Vagina (tissue), 2 donors: ENCODE data around the gene TCOF1. TPM values are rescaled to one million over a fixed set of nuclear protein-coding genes. Genes with fewer than 3 reads are reported as not detected.

Experiments used
- DNase-seq, 2 donors: peaks; one replicate each; pipeline ENCODE4 v3.0.0-alpha.2; 2017; ENCODE audit errors: extremely low spot score in 2 of 2
- H3K27ac ChIP-seq: fragments of 200-600 bp; sonication (generic); one replicate; pipeline ENCODE4 v1.5.1; 2019
- H3K27me3 ChIP-seq: fragments of 200-600 bp; sonication (generic); one replicate; pipeline ENCODE4 v1.5.1; 2019
- H3K36me3 ChIP-seq, 2 donors: fragments of 200-600 bp; sonication (generic); one replicate each; pipeline ENCODE4 v1.5.1; 2017 to 2019
- H3K4me1 ChIP-seq: fragments of 200-600 bp; sonication (generic); one replicate; pipeline ENCODE4 v1.5.1; 2019
- H3K4me3 ChIP-seq, 2 donors: fragments of 200-600 bp; sonication (generic); 1 replicate in 1 of 2; 2 replicates in 1 of 2; pipeline ENCODE4 v1.5.1; 2016 to 2019
- H3K9me3 ChIP-seq: fragments of 200-600 bp; sonication (generic); one replicate; pipeline ENCODE4 v1.5.1; 2019
- POLR2A ChIP-seq, 2 donors: fragments of 450-650 bp; IDR thresholded peaks; one replicate each; pipeline ENCODE4 v1.6.1; 2017; ENCODE audit warnings: antibody characterized with exemption in 2 of 2, mild to moderate bottlenecking in 2 of 2, moderate library complexity in 2 of 2
- POLR2AphosphoS5 ChIP-seq, 2 donors: sonication (generic); formaldehyde crosslinking; IDR thresholded peaks; one replicate each; pipeline ENCODE4 v1.9.0; 2017; ENCODE audit warnings: antibody characterized with exemption in 2 of 2, mild to moderate bottlenecking in 2 of 2, low read depth in 1 of 2; ENCODE audit not compliant: insufficient read depth in 1 of 2
- intact Hi-C: fragments of 100-400 bp; cut with DNase I; formaldehyde crosslinking; loops from one replicate; pipeline ENCODE4 v1.15.1; 2023
- total RNA-seq: library from RNA; depleted of rRNA; stranded (reverse); fragments of >200 nt; gene quantifications from one replicate; pipeline ENCODE4 v1.2.3, GENCODE V29; 2016
- TF ChIP-seq, protein P1 (sequence below), 3 experiments: fragments of 450-650 bp in 2 of 3; fragments of 200-600 bp in 1 of 3; sonication (generic) in 1 of 3; IDR thresholded peaks; one replicate each; pipeline ENCODE4 v1.5.1; 2017 to 2019; ENCODE audit warnings: antibody characterized with exemption in 3 of 3, mild to moderate bottlenecking in 2 of 3, moderate library complexity in 2 of 3

Gene TCOF1
- total RNA-seq, 1 donor from 2014 or later, result 39.3 TPM

DNA sequence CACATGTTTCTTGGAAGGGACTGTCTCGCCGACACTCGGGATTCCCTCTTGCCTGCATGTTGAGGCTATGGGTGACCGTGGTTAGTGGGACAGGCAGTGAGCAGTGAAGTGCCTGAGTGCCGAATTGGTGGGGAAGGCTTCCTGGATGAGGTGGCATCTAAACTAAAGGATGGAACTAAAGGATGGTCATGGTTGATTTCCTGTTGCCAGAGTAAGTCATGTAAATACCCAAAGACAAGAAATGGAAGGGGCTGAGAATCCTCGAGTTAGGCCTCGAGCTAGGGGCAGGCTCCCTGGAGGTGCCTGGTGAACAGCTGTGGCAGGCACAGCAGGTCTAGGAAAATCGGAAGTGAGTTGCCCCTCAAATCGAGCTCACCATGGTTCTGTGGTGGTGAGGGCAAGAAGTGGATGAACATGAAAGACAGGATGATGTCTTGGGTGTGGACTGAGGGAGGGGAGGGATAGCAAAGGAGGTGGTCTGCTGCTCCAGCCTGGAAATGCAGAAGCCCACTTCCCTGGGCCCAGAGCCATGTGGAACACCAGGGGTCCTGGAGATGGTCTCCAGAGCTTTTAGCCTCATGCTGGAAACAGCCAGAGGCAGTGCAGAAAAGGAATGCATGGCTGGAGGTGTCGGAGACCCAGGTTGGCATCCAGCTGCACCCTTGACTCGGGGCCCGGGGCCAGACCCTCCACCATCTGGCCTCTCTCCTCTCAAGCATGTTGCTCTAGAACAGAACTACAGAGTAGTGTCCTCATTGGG lies 43.0 kb downstream of the TCOF1 start:
- Histone ChIP-seq H3K4me3 (no peak overlapping the region), H3K9me3 (no peaks in the 10 kb centered on the region), H3K4me1 (no peaks in the 10 kb centered on the region), H3K27ac (no peak overlapping the region), H3K27me3 (no peaks in the 10 kb centered on the region), H3K36me3 (peaks cover 0 to 25% of the 10 kb centered on the region in 2 donors)
- intact Hi-C loops, result no loop called here
- TF ChIP-seq, protein P1, sequence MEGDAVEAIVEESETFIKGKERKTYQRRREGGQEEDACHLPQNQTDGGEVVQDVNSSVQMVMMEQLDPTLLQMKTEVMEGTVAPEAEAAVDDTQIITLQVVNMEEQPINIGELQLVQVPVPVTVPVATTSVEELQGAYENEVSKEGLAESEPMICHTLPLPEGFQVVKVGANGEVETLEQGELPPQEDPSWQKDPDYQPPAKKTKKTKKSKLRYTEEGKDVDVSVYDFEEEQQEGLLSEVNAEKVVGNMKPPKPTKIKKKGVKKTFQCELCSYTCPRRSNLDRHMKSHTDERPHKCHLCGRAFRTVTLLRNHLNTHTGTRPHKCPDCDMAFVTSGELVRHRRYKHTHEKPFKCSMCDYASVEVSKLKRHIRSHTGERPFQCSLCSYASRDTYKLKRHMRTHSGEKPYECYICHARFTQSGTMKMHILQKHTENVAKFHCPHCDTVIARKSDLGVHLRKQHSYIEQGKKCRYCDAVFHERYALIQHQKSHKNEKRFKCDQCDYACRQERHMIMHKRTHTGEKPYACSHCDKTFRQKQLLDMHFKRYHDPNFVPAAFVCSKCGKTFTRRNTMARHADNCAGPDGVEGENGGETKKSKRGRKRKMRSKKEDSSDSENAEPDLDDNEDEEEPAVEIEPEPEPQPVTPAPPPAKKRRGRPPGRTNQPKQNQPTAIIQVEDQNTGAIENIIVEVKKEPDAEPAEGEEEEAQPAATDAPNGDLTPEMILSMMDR (IDR thresholded peaks at IDR 0.05), result no peak
- no peak for TF ChIP-seq POLR2A (IDR thresholded peaks at IDR 0.05)
- TF ChIP-seq POLR2AphosphoS5 (IDR thresholded peaks at IDR 0.05; ENCODE audit: insufficient read depth in 1 of 2, low read depth in 1 of 2), result no peak
- DNase-seq, result no peak

DNA sequence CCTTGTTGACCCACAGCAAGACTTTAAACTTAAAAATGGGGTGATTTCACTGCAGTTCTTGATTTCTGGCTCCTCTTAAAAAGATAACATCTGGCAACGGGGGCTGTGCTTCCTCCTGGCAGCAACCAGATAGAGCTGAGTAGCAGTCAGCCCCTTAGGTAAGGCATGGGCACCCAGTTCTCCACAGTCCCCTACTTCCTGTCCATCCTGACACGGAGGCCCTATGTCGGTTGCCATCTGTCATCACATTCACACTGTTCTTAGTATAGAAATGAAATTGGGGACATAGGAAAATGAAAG lies 43.5 kb downstream of the TCOF1 start:
- H3K9me3 ChIP-seq, result no peaks in the 10 kb centered on the region
- no peaks in the 10 kb centered on the region for H3K4me1 ChIP-seq
- peaks cover 0 to 20% of the 10 kb centered on the region in 2 donors for H3K36me3 ChIP-seq
- no peaks in the 10 kb centered on the region for H3K27me3 ChIP-seq
- TF ChIP-seq POLR2A (IDR thresholded peaks at IDR 0.05) (no peak), POLR2AphosphoS5 (IDR thresholded peaks at IDR 0.05; ENCODE audit: insufficient read depth in 1 of 2, low read depth in 1 of 2) (no peak)
- TF ChIP-seq, protein P1 (IDR thresholded peaks at IDR 0.05), result no peak
- no peak overlapping the region for H3K4me3 ChIP-seq
- DNase-seq, result no peak
- no peak overlapping the region for H3K27ac ChIP-seq
- intact Hi-C loops, result no loop called here

DNA sequence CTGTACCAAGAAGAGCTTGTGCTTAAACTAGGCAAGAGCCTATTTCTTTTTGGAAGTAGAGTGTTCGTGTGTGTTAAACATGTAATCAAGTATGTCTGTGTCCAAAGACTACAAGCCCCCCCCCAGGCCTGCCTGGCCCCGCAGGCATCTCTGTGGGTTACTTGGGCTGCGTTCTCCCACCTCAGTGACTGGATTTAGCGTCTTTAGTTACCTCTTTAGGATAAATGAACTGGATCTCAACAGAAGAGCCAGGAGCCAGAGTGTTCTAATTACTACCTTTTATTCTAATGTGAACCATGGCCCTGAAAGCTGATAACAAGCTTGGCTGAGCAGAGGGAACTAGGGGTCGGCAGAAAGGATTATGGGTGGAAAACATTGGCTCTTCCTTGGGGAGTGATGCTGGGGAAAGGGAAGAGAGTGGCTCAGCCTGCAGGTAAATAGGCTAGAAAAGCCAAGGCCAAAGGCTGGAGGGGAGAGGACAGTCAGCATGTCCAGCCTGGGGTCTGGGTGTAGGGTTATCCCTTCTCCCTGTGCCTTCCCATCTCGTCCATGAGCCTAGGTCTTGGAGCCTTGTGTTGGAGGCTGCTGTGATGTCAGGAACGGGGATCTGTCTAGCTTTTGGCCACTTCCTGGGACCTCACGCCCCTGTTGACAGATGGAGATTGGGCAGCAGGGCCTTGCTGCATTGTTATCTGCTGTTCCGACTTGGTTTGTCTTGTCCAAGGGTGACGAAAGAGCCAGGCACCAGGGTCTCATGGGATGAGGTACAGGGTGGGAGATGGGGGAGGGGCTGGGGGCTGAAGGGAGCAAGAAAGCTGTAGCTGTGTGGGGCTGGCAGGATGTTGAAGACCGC lies 44.1 kb downstream of the TCOF1 start:
- H3K27me3 ChIP-seq, result no peaks in the 10 kb centered on the region
- intact Hi-C loops, result no loop called here
- H3K4me1 ChIP-seq, result no peaks in the 10 kb centered on the region
- DNase-seq, result no peak
- peaks cover 0 to 15% of the 10 kb centered on the region in 2 donors for H3K36me3 ChIP-seq
- H3K27ac ChIP-seq, result no peak overlapping the region
- H3K9me3 ChIP-seq, result no peaks in the 10 kb centered on the region
- no peak overlapping the region for H3K4me3 ChIP-seq
- TF ChIP-seq POLR2AphosphoS5 (IDR thresholded peaks at IDR 0.05; ENCODE audit: insufficient read depth in 1 of 2, low read depth in 1 of 2) (no peak), POLR2A (IDR thresholded peaks at IDR 0.05) (no peak)
- TF ChIP-seq, protein P1 (IDR thresholded peaks at IDR 0.05), result no peak

DNA sequence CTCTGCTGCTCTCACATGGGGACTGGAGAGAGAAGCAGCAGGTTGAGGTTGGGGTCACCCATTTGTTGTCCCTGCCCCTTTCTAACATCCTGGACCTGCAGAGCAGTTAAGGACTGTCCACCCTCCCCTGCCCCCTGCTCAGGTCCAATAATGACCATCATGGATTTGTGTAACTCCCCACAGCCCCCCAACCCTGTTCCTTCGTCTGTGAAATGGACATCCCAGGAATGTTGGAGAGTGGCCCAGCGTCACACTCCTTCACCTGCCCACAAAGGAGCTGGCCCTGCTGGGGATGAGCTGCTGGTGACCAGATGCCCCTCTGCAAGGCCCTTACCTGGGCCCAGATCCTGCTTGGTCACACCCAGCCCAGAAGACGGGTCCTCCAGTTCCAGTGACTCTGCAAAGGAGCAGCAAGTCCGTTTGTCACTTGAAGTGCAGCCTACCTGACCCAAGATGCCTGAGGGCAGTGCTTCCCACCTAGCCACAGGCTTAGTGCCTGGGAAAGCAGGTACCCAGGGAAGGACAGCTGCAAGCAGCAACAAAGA lies 44.8 kb downstream of the TCOF1 start:
- TF ChIP-seq POLR2AphosphoS5 (IDR thresholded peaks at IDR 0.05; ENCODE audit: insufficient read depth in 1 of 2, low read depth in 1 of 2), result no peak
- TF ChIP-seq POLR2A (IDR thresholded peaks at IDR 0.05), result no peak
- TF ChIP-seq, protein P1 (IDR thresholded peaks at IDR 0.05), result no peak
- Histone ChIP-seq H3K4me3 (no peak overlapping the region), H3K27ac (no peak overlapping the region), H3K9me3 (no peaks in the 10 kb centered on the region), H3K36me3 (peaks cover 0 to 15% of the 10 kb centered on the region in 2 donors), H3K4me1 (no peaks in the 10 kb centered on the region), H3K27me3 (no peaks in the 10 kb centered on the region)
- intact Hi-C loops, result no loop called here
- no peak for DNase-seq
